HG03378 (cell line): ENCODE measurements around the gene TSPAN12.

Experiments
- ATAC-seq: cut with Tn5 transposase; IDR thresholded peaks from one replicate; pipeline ENCODE4 v1.9.1; 2021; ENCODE audit warnings: mild to moderate bottlenecking, moderate library complexity; ENCODE audit not compliant: unreplicated experiment

Gene TSPAN12

DNA sequence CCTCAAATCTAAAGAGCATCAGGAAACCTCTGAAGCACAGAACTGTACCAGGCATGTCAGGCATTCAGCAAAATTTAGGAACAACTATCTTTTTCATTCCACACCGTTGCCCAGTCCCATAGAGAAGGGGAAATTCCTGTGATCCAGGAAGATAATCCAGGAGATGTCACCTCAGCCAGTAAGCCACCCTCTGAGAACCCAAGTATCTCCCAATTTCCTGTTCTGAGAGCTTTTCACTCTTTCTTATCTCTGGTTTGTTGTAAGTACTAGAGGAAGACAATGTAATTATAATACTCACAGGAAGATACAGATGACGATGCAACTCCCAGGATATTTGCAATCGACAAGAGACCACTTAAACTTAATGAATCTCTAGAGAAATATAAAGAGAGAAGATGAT, 97.1 kb downstream of the TSPAN12 start:
- no peak for ATAC-seq

DNA sequence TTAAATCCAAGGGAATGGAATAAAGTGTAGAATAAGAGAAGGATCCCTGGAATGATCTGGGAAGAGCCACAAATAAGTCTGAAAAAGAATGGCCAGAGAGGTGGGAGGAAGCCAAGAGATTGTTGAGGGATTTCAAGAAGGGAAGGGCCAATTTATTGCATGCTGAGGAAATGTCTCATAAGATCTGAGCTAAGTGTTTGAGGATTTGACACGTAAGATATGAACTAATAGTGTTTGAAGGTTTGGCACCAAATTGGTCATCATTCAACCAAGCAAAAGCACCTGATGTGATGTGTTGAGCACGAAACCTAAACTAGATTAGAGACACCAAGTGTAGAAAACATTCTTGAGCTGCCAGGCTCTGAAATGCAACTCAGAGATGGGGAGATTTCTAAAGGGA, 97.9 kb downstream of the TSPAN12 start:
- ATAC-seq = no peak

GRCh38 chr7:120743128-120743527, 114.8 kb downstream of the TSPAN12 start:
- no peak for ATAC-seq

DNA sequence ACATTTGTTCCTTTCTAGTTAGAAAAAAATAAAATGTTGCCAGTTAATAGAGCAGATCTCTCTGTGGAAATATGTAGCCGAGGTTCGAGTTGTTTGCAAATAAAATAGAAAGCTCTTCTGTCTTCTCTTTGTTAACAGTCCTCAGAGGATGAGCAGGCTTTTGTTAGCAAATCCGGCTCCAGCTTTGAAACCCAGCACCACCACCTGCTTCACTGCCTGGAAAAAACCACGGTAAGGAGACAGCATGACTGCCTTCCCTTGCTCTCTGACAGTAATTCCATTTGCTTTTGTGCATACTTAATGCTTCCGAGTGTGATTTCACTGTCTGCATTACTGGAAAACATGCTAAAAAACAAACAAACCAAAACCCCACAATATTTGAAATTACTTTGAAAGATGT, 115.6 kb downstream of the TSPAN12 start:
- ATAC-seq = no peak

DNA sequence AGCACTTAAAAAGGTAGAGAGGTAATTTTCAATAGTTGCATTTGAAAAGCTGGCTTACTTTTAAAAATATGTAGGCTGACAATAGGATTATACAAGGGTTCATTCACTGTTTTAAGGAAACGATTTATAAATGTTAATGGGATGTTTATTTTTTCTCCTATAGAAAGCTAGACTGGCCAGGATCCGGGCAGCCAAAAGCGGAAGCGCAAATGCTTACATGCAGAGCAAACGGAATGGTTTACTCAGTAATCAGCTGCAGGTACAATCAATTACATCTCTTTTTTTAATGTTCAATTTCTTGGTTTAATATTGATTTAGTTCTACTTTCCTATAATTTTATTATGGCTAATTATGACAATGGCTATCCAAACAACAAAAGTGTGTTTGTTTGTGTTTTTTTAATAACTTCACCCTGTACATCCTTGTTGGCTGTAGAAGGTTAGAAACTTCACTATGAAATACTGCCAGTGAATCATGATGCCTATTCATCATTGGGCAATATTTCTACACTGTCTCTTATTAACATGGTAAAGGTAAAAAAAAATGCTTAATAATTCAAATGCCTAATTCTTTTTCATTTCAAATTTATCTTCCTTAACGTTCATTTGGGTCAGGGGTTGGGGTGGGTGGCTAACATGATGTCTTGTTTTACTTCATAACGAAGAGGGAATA, 116.4 kb downstream of the TSPAN12 start:
- no peak for ATAC-seq

DNA sequence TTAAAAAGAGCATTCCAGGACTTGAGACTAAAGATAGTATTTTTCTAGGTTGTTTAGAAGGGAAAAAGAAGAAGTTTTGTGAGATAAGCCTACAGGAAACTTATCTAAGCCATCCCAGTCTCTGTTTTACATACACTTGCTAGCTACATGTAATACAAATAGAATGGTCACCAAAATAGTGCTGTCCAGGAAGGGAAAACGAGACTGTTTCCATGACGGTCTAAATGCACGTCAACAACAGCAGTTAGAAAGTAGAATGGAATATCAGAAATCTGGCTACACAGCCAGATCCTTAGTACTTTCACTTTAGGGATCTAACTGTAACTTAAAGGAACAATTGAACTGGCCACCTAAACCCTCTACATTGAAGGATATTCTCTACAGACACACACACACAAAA, 117.6 kb downstream of the TSPAN12 start:
- no peak for ATAC-seq

- no peak for ATAC-seq
These were observed 119.1 kb downstream of the TSPAN12 start for GRCh38 chr7:120738816-120739215.
